Parathyroid adenoma (tissue), 2 donors: ENCODE measurements around the gene ERC1.
A peak's percentile ranks its signal among the peaks of the same experiment; 100 is the strongest.

Source experiments
- H2AFZ ChIP-seq: fragments of 300-600 bp; sonication (generic); one replicate; pipeline ENCODE4 v1.7.0; 2017; ENCODE audit warnings: antibody characterized with exemption, mild to moderate bottlenecking
- H3K27ac ChIP-seq: fragments of 300-600 bp; sonication (generic); one replicate; pipeline ENCODE4 v1.7.0; 2017
- H3K27me3 ChIP-seq: fragments of 300-600 bp; sonication (generic); one replicate; pipeline ENCODE4 v1.7.0; 2017; ENCODE audit warnings: low read length; ENCODE audit not compliant: control insufficient read depth, insufficient read depth
- H3K36me3 ChIP-seq: fragments of 300-600 bp; sonication (generic); one replicate; pipeline ENCODE4 v1.7.0; 2017; ENCODE audit warnings: low read length; ENCODE audit not compliant: control insufficient read depth, insufficient read depth
- H3K4me1 ChIP-seq: fragments of 300-600 bp; sonication (generic); one replicate; pipeline ENCODE4 v1.7.0; 2017; ENCODE audit warnings: control low read depth
- H3K4me2 ChIP-seq: fragments of 300-600 bp; sonication (generic); one replicate; pipeline ENCODE4 v1.7.0; 2017; ENCODE audit warnings: low read length
- H3K4me3 ChIP-seq: fragments of 300-600 bp; sonication (generic); one replicate; pipeline ENCODE4 v1.7.0; 2017; ENCODE audit warnings: low read depth, low read length
- H3K79me2 ChIP-seq: fragments of 300-600 bp; sonication (generic); one replicate; pipeline ENCODE4 v1.7.0; 2017; ENCODE audit warnings: control low read depth
- H3K9ac ChIP-seq: fragments of 300-600 bp; sonication (generic); one replicate; pipeline ENCODE4 v1.7.0; 2017; ENCODE audit warnings: mild to moderate bottlenecking
- H3K9me3 ChIP-seq: fragments of 300-600 bp; sonication (generic); one replicate; pipeline ENCODE4 v1.7.0; 2017; ENCODE audit warnings: low read length; ENCODE audit not compliant: control insufficient read depth
- CTCF ChIP-seq: fragments of 300-600 bp; sonication (generic); IDR thresholded peaks from one replicate; pipeline ENCODE4 v1.7.0; 2017; ENCODE audit warnings: antibody characterized with exemption, mild to moderate bottlenecking
- donor health status: primary hyperparathyroidism.

The ERC1 gene

GRCh38 chr12:948238-948637 is 42.8 kb upstream of the ERC1 start:
- no peaks in the 10 kb centered on the region for H3K27me3 ChIP-seq
- H3K4me1 ChIP-seq = peaks cover 7% of the 10 kb centered on the region
- peak overlapping the region; percentile 58 for H3K4me2 ChIP-seq
- no peak for TF ChIP-seq CTCF
- no peak overlapping the region for H2AFZ ChIP-seq
- H3K9ac ChIP-seq = no peak overlapping the region
- peaks cover 19% of the 10 kb centered on the region for H3K79me2 ChIP-seq
- H3K36me3 ChIP-seq = no peaks in the 10 kb centered on the region
- peak overlapping the region; percentile 71 for H3K4me3 ChIP-seq
- H3K9me3 ChIP-seq = no peaks in the 10 kb centered on the region
- peak overlapping the region; percentile 90 for H3K27ac ChIP-seq

GRCh38 chr12:949453-950191 is 41.4 kb upstream of the ERC1 start, which contains the start of gene RAD52:
Gene RAD52, minus strand, starts transcription at chr12:949694. Its CDS starts 16,636 bp downstream, at chr12:933058.
- Histone ChIP-seq H3K4me2 (peak within 1 kb of the TSS; percentile 58), H3K9me3 (no peaks in the 10 kb centered on the region), H3K9ac (peak within 1 kb of the TSS; percentile 17), H3K79me2 (peaks cover 19% of the 10 kb centered on the region), H3K4me3 (peak within 1 kb of the TSS; percentile 71), H3K27ac (peak within 1 kb of the TSS; percentile 90), H3K36me3 (no peaks in the 10 kb centered on the region), H2AFZ (peak within 1 kb of the TSS; percentile 99), H3K27me3 (no peaks in the 10 kb centered on the region), H3K4me1 (peaks cover 7% of the 10 kb centered on the region)
- peak; percentile 99 for TF ChIP-seq CTCF

GRCh38 chr12:951176-951575 is 39.8 kb upstream of the ERC1 start:
- no peak overlapping the region for H3K4me2 ChIP-seq
- H3K4me1 ChIP-seq = peaks cover 7% of the 10 kb centered on the region
- peaks cover 14% of the 10 kb centered on the region for H3K79me2 ChIP-seq
- TF ChIP-seq CTCF = no peak
- no peak overlapping the region for H2AFZ ChIP-seq
- H3K27ac ChIP-seq = no peak overlapping the region
- no peak overlapping the region for H3K4me3 ChIP-seq
- no peaks in the 10 kb centered on the region for H3K36me3 ChIP-seq
- H3K9me3 ChIP-seq = no peaks in the 10 kb centered on the region
- no peaks in the 10 kb centered on the region for H3K27me3 ChIP-seq
- H3K9ac ChIP-seq = no peak overlapping the region

- Histone ChIP-seq H3K27ac (no peak overlapping the region), H3K36me3 (no peaks in the 10 kb centered on the region), H3K27me3 (no peaks in the 10 kb centered on the region), H3K4me3 (no peak overlapping the region), H3K4me1 (no peaks in the 10 kb centered on the region), H3K4me2 (no peak overlapping the region), H3K9me3 (no peaks in the 10 kb centered on the region), H3K79me2 (no peaks in the 10 kb centered on the region), H3K9ac (no peak overlapping the region), H2AFZ (no peak overlapping the region)
- TF ChIP-seq CTCF = no peak
Measured at GRCh38 chr12:953776-954175, 37.2 kb upstream of the ERC1 start.

GRCh38 chr12:954741-955140 is 36.3 kb upstream of the ERC1 start:
- Histone ChIP-seq H2AFZ (no peak overlapping the region), H3K27me3 (no peaks in the 10 kb centered on the region), H3K9me3 (no peaks in the 10 kb centered on the region), H3K4me2 (no peak overlapping the region), H3K36me3 (no peaks in the 10 kb centered on the region), H3K27ac (no peak overlapping the region), H3K9ac (no peak overlapping the region), H3K4me3 (no peak overlapping the region), H3K4me1 (no peaks in the 10 kb centered on the region), H3K79me2 (no peaks in the 10 kb centered on the region)
- TF ChIP-seq CTCF = no peak
